ENCODE results near the gene DMRT3.

The DMRT3 gene

GRCh38 chr9:1024112-1024511, 47.7 kb downstream of the DMRT3 start:
- Histone ChIP-seq H3K36me3 (ENCODE audit: control insufficient read depth in 1 of 2, insufficient read depth in 2 of 2, low read length in 2 of 2) (no peaks in the 10 kb centered on the region), H3K4me3 (ENCODE audit: low read depth in 1 of 2, low read length in 2 of 2) (no peak overlapping the region), H3K27ac (ENCODE audit: low read depth, low read length) (no peak overlapping the region), H3K4me1 (ENCODE audit: control insufficient read depth in 1 of 2, insufficient read depth in 2 of 2, low read length in 2 of 2) (no peaks in the 10 kb centered on the region), H3K27me3 (ENCODE audit: control insufficient read depth in 1 of 2, insufficient read depth in 2 of 2, low read length in 2 of 2) (peaks cover 1 to 4% of the 10 kb centered on the region in 2 donors), H3K9ac (ENCODE audit: low read depth in 1 of 2, low read length in 2 of 2) (no peak overlapping the region), H3K9me3 (ENCODE audit: control insufficient read depth in 1 of 2, low read length in 2 of 2) (peaks cover 0 to 10% of the 10 kb centered on the region in 2 donors)

DNA sequence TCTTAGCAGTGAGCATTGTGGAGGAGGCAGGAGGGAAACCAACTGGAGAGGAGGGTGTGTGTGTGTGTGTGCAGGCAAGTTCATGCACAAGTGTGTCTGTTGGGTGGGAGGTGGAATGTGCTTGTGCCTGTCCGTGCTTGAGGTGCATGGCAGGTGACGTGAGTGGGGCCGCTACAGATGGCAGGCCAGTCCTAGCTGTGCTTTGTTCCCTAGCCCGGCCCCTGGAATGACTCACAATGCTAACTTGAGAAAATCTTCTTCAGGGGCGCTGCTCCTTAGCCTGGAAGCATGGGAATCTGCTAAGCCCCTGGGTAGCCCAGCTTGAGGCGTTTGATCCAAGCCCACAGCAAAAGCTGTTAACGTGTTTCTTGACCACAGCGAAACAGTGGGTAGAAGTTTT, 48.7 kb downstream of the DMRT3 start:
- Histone ChIP-seq H3K4me1 (ENCODE audit: control insufficient read depth in 1 of 2, insufficient read depth in 2 of 2, low read length in 2 of 2) (no peaks in the 10 kb centered on the region), H3K4me3 (ENCODE audit: low read depth in 1 of 2, low read length in 2 of 2) (no peak overlapping the region), H3K36me3 (ENCODE audit: control insufficient read depth in 1 of 2, insufficient read depth in 2 of 2, low read length in 2 of 2) (no peaks in the 10 kb centered on the region), H3K9ac (ENCODE audit: low read depth in 1 of 2, low read length in 2 of 2) (no peak overlapping the region), H3K9me3 (ENCODE audit: control insufficient read depth in 1 of 2, low read length in 2 of 2) (peaks cover 0 to 10% of the 10 kb centered on the region in 2 donors), H3K27me3 (ENCODE audit: control insufficient read depth in 1 of 2, insufficient read depth in 2 of 2, low read length in 2 of 2) (peaks cover 7 to 9% of the 10 kb centered on the region in 2 donors), H3K27ac (ENCODE audit: low read depth, low read length) (no peak overlapping the region)

DNA sequence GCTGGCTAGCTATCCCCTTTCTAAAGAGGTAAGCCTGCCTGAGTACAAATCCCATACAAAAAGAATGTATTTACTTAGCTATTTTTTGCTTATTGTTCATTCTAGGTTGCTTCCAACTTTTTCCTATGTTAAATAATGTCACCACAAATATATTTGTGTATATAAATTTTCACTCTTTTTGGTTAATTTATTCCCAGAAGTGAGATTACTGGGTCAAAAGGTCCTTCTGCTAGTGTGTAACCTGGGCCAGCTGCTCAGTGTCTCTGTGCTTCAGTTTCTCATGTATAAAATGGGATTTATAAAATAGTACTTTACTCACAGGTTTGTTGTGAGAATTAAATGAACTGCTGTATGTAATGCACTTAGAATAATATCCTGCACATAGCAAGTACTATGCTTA, 49.8 kb downstream of the DMRT3 start:
- Histone ChIP-seq H3K27me3 (ENCODE audit: control insufficient read depth in 1 of 2, insufficient read depth in 2 of 2, low read length in 2 of 2) (peaks cover 8 to 10% of the 10 kb centered on the region in 2 donors), H3K27ac (ENCODE audit: low read depth, low read length) (no peak overlapping the region), H3K4me1 (ENCODE audit: control insufficient read depth in 1 of 2, insufficient read depth in 2 of 2, low read length in 2 of 2) (no peaks in the 10 kb centered on the region), H3K9ac (ENCODE audit: low read depth in 1 of 2, low read length in 2 of 2) (no peak overlapping the region), H3K4me3 (ENCODE audit: low read depth in 1 of 2, low read length in 2 of 2) (no peak overlapping the region), H3K9me3 (ENCODE audit: control insufficient read depth in 1 of 2, low read length in 2 of 2) (peaks cover 0 to 10% of the 10 kb centered on the region in 2 donors), H3K36me3 (ENCODE audit: control insufficient read depth in 1 of 2, insufficient read depth in 2 of 2, low read length in 2 of 2) (no peaks in the 10 kb centered on the region)

DNA sequence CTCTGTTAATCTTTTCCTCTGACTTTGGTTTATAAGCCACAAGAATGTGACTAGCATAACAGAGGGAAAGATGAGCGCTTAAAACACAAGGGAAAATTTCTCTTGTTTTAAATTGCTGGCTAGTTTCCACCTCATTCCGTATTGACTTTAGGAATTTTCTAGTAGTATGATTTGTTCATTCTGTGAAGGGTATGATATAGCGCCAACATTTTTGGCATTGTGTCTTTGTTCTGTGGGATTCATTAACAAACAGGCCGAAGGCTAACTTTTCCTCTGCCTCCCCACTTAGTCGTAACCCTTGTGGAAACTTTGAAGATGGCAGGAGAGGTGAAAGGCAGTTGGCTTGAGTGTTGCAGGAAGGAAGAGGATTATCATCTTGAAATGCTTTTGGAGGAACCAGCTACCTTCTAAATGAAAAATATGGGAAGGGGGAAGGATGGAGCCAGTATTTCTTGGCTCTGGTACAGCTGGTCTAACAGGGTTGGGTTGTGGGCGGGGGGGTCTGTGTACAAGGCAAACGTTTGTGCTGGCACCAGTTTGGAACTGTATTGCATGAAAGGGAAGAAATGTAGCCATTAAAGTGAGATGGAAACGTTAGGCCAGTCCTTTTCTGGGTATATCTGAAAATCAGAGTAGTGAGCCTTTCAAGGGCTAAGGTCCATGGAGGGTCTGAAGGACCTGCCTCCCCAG, 52.2 kb downstream of the DMRT3 start:
- H3K27ac ChIP-seq (ENCODE audit: low read depth, low read length), result no peak overlapping the region
- H3K9ac ChIP-seq (ENCODE audit: low read depth in 1 of 2, low read length in 2 of 2), result no peak overlapping the region
- no peaks in the 10 kb centered on the region for H3K36me3 ChIP-seq (ENCODE audit: control insufficient read depth in 1 of 2, insufficient read depth in 2 of 2, low read length in 2 of 2)
- H3K27me3 ChIP-seq (ENCODE audit: control insufficient read depth in 1 of 2, insufficient read depth in 2 of 2, low read length in 2 of 2), result peaks cover 17 to 24% of the 10 kb centered on the region in 2 donors
- H3K4me3 ChIP-seq (ENCODE audit: low read depth in 1 of 2, low read length in 2 of 2), result no peak overlapping the region
- no peaks in the 10 kb centered on the region for H3K9me3 ChIP-seq (ENCODE audit: control insufficient read depth in 1 of 2, low read length in 2 of 2)
- no peaks in the 10 kb centered on the region for H3K4me1 ChIP-seq (ENCODE audit: control insufficient read depth in 1 of 2, insufficient read depth in 2 of 2, low read length in 2 of 2)

- Histone ChIP-seq H3K4me1 (ENCODE audit: control insufficient read depth in 1 of 2, insufficient read depth in 2 of 2, low read length in 2 of 2) (no peaks in the 10 kb centered on the region), H3K9me3 (ENCODE audit: control insufficient read depth in 1 of 2, low read length in 2 of 2) (no peaks in the 10 kb centered on the region), H3K4me3 (ENCODE audit: low read depth in 1 of 2, low read length in 2 of 2) (no peak overlapping the region), H3K36me3 (ENCODE audit: control insufficient read depth in 1 of 2, insufficient read depth in 2 of 2, low read length in 2 of 2) (no peaks in the 10 kb centered on the region), H3K27ac (ENCODE audit: low read depth, low read length) (no peak overlapping the region), H3K27me3 (ENCODE audit: control insufficient read depth in 1 of 2, insufficient read depth in 2 of 2, low read length in 2 of 2) (peaks cover 18 to 24% of the 10 kb centered on the region in 2 donors), H3K9ac (ENCODE audit: low read depth in 1 of 2, low read length in 2 of 2) (no peak overlapping the region)
Measured at GRCh38 chr9:1031951-1032601, 55.6 kb downstream of the DMRT3 start.

DNA sequence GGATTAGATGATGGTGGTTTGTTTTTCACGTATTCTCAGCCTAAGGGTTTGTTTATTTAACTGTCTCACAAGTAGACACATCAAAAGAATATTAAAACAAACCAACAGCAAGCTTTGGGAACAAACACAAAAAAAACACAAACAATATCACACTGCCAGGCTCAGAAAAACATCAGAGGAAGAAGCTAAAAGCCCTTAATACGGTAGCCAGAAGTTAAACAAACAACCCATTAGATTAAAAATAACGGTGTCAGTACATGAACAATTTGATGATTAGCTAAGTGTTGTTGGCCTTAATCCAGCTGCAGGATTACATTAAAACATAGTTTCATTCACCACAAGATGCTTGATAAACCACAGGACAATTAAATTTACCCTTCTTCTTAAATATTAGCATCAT, 57.8 kb downstream of the DMRT3 start:
- Histone ChIP-seq H3K27ac (ENCODE audit: low read depth, low read length) (no peak overlapping the region), H3K36me3 (ENCODE audit: control insufficient read depth in 1 of 2, insufficient read depth in 2 of 2, low read length in 2 of 2) (no peaks in the 10 kb centered on the region), H3K4me3 (ENCODE audit: low read depth in 1 of 2, low read length in 2 of 2) (no peak overlapping the region), H3K4me1 (ENCODE audit: control insufficient read depth in 1 of 2, insufficient read depth in 2 of 2, low read length in 2 of 2) (no peaks in the 10 kb centered on the region), H3K27me3 (ENCODE audit: control insufficient read depth in 1 of 2, insufficient read depth in 2 of 2, low read length in 2 of 2) (peaks cover 26 to 31% of the 10 kb centered on the region in 2 donors), H3K9me3 (ENCODE audit: control insufficient read depth in 1 of 2, low read length in 2 of 2) (no peaks in the 10 kb centered on the region), H3K9ac (ENCODE audit: low read depth in 1 of 2, low read length in 2 of 2) (no peak overlapping the region)

GRCh38 chr9:1039589-1039988, 63.1 kb downstream of the DMRT3 start:
- Histone ChIP-seq H3K4me3 (ENCODE audit: low read depth in 1 of 2, low read length in 2 of 2) (no peak overlapping the region), H3K27me3 (ENCODE audit: control insufficient read depth in 1 of 2, insufficient read depth in 2 of 2, low read length in 2 of 2) (peaks cover 43 to 63% of the 10 kb centered on the region in 2 donors), H3K36me3 (ENCODE audit: control insufficient read depth in 1 of 2, insufficient read depth in 2 of 2, low read length in 2 of 2) (no peaks in the 10 kb centered on the region), H3K9ac (ENCODE audit: low read depth in 1 of 2, low read length in 2 of 2) (no peak overlapping the region), H3K9me3 (ENCODE audit: control insufficient read depth in 1 of 2, low read length in 2 of 2) (no peaks in the 10 kb centered on the region), H3K27ac (ENCODE audit: low read depth, low read length) (no peak overlapping the region), H3K4me1 (ENCODE audit: control insufficient read depth in 1 of 2, insufficient read depth in 2 of 2, low read length in 2 of 2) (no peaks in the 10 kb centered on the region)
